Esophagus squamous epithelium (tissue), 4 donors: Measurements from ENCODE around the gene CCSAP.

Source experiments
- POLR2A ChIP-seq, 4 donors: fragments of 450-650 bp; IDR thresholded peaks; one replicate each; pipeline ENCODE4 v1.6.1; 2017; ENCODE audit warnings: antibody characterized with exemption in 4 of 4, mild to moderate bottlenecking in 4 of 4, moderate library complexity in 3 of 4
- TF ChIP-seq, protein P1 (sequence below), 6 experiments: fragments of 450-650 bp in 4 of 6; fragments of 200-600 bp in 2 of 6; sonication (generic) in 2 of 6; IDR thresholded peaks; one replicate each; pipeline ENCODE4 v1.5.1; 2016 to 2019; ENCODE audit warnings: antibody characterized with exemption in 6 of 6, mild to moderate bottlenecking in 4 of 6, moderate library complexity in 4 of 6

- TF ChIP-seq, protein P1, sequence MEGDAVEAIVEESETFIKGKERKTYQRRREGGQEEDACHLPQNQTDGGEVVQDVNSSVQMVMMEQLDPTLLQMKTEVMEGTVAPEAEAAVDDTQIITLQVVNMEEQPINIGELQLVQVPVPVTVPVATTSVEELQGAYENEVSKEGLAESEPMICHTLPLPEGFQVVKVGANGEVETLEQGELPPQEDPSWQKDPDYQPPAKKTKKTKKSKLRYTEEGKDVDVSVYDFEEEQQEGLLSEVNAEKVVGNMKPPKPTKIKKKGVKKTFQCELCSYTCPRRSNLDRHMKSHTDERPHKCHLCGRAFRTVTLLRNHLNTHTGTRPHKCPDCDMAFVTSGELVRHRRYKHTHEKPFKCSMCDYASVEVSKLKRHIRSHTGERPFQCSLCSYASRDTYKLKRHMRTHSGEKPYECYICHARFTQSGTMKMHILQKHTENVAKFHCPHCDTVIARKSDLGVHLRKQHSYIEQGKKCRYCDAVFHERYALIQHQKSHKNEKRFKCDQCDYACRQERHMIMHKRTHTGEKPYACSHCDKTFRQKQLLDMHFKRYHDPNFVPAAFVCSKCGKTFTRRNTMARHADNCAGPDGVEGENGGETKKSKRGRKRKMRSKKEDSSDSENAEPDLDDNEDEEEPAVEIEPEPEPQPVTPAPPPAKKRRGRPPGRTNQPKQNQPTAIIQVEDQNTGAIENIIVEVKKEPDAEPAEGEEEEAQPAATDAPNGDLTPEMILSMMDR (IDR thresholded peaks at IDR 0.05): no peak
- no peak for TF ChIP-seq POLR2A (IDR thresholded peaks at IDR 0.05)
Observed at GRCh38 chr1:229280921-229281320, 61.9 kb downstream of the CCSAP start.
